HCT116 (cell line): ENCODE measurements around the gene INPP5J. TPM values are rescaled to one million over a fixed set of nuclear protein-coding genes. Genes with fewer than 3 reads are reported as not detected.

Experiments used
- ATAC-seq: fragments of 200-7000 bp; cut with Tn5 transposase; 2 replicates; pipeline ENCODE4 v1.9.1; 2020; ENCODE audit warnings: mild to moderate bottlenecking, moderate library complexity
- BruUV-seq: library from RNA; stranded (reverse); fragments of 400-500 nt; replicated peaks from 2 replicates; lab custom pipeline; 2021; lab: Mats Ljungman, UMichigan
- CTCF ChIA-PET: fragments of 300-600 bp; sonication (Branson Sonifier 250); formaldehyde crosslinking; loops from one replicate; lab custom pipeline; 2021; ENCODE audit warnings: antibody characterized with exemption; lab: Charles Lee
- POLR2A ChIA-PET: fragments of 300-600, 350-600 bp; sonication (Branson Sonifier 250); formaldehyde crosslinking; loops from one replicate; lab custom pipeline; 2021; ENCODE audit warnings: antibody characterized with exemption; lab: Charles Lee
- RAD21 ChIA-PET, 2 experiments: fragments of 300-600 bp; sonication (Branson Sonifier 250); formaldehyde crosslinking; loops; one replicate each; lab custom pipeline; 2023; ENCODE audit warnings: low total read pairs in 2 of 2; ENCODE audit not compliant: uncharacterized antibody in 2 of 2, unreplicated experiment in 2 of 2, low non-redundant PET in 1 of 2; lab: Charles Lee
- DNase-seq: peaks from one replicate; pipeline ENCODE4 v3.0.0-alpha.2; 2010; ENCODE audit warnings: low read depth, low spot score
- H2AFZ ChIP-seq: fragments of 200-600 bp; shearing (Covaris generic), sonication (generic); 2 replicates; pipeline ENCODE4 v1.6.1; 2017; ENCODE audit warnings: low read depth, mixed run types, mixed read lengths, antibody characterized with exemption, low read length; ENCODE audit not compliant: poor library complexity, severe bottlenecking
- H3K27ac ChIP-seq: 2 replicates; pipeline ENCODE4 v1.5.1; 2012; ENCODE audit warnings: low read depth, low read length
- H3K27me3 ChIP-seq: fragments of 200-600 bp; sonication (generic); 2 replicates; pipeline ENCODE4 v1.6.1; 2016; ENCODE audit warnings: mixed run types, low read length, mixed read lengths; ENCODE audit not compliant: insufficient read depth
- H3K36me3 ChIP-seq, 2 experiments: fragments of 200-500 bp in 1 of 2; fragments of 200-600 bp in 1 of 2; sonication (Bioruptor generic) in 1 of 2; sonication (generic) in 1 of 2; 2 replicates each; pipeline versions ENCODE4 v1.5.1 to v1.6.1; 2014 to 2016; ENCODE audit warnings: low read length in 2 of 2, inconsistent platforms in 1 of 2, mixed read lengths in 1 of 2, mixed run types in 1 of 2; ENCODE audit not compliant: insufficient read depth in 2 of 2, control insufficient read depth in 1 of 2
- H3K4me1 ChIP-seq, 2 experiments: fragments of 200-600 bp in 1 of 2; sonication (generic) in 1 of 2; 2 replicates each; pipeline versions ENCODE4 v1.5.1 to v1.6.1; 2012 to 2017; ENCODE audit warnings: low read length in 2 of 2, inconsistent platforms in 1 of 2, mild to moderate bottlenecking in 1 of 2, mixed read lengths in 1 of 2, mixed run types in 1 of 2, moderate library complexity in 1 of 2; ENCODE audit not compliant: insufficient read depth in 2 of 2, control insufficient read depth in 1 of 2
- H3K4me2 ChIP-seq: fragments of 200-600 bp; sonication (generic); 2 replicates; pipeline ENCODE4 v1.6.1; 2017; ENCODE audit warnings: mixed run types, low read length, mixed read lengths
- H3K4me3 ChIP-seq, 2 experiments: fragments of 200-600 bp in 1 of 2; sonication (generic) in 1 of 2; replicated peaks in 1 of 2; 2 replicates each; pipeline ENCODE4 v1.5.1; 2011 to 2016; ENCODE audit warnings: low read length in 2 of 2, control low read depth in 1 of 2, low read depth in 1 of 2, mild to moderate bottlenecking in 1 of 2, mixed read lengths in 1 of 2, mixed run types in 1 of 2
- H3K79me2 ChIP-seq: fragments of 200-600 bp; sonication (generic); 2 replicates; pipeline ENCODE4 v1.6.1; 2017; ENCODE audit warnings: mild to moderate bottlenecking, mixed run types, low read length, moderate library complexity, mixed read lengths; ENCODE audit not compliant: insufficient read depth
- H3K9ac ChIP-seq: fragments of 200-600 bp; sonication (generic); 2 replicates; pipeline ENCODE4 v1.6.1; 2016; ENCODE audit warnings: low read length, mixed read lengths
- H3K9me2 ChIP-seq: fragments of 200-600 bp; sonication (generic), shearing (Covaris generic); 2 replicates; pipeline ENCODE4 v1.6.1; 2017; ENCODE audit warnings: mixed run types, mild to moderate bottlenecking, moderate library complexity; ENCODE audit not compliant: insufficient read depth
- H3K9me3 ChIP-seq, 2 experiments: fragments of 200-500 bp in 1 of 2; fragments of 200-600 bp in 1 of 2; sonication (Bioruptor generic) in 1 of 2; sonication (generic) in 1 of 2; 2 replicates each; pipeline ENCODE4 v1.6.1; 2014 to 2017; ENCODE audit warnings: low read length in 2 of 2, mixed read lengths in 2 of 2, inconsistent platforms in 1 of 2, low read depth in 1 of 2, mild to moderate bottlenecking in 1 of 2, mixed run types in 1 of 2, moderate library complexity in 1 of 2; ENCODE audit not compliant: control insufficient read depth in 1 of 2, insufficient read depth in 1 of 2
- H4K20me1 ChIP-seq: fragments of 200-600 bp; sonication (generic), shearing (Covaris generic); 2 replicates; pipeline ENCODE4 v1.6.1; 2017; ENCODE audit warnings: mixed run types, mild to moderate bottlenecking, moderate library complexity; ENCODE audit not compliant: insufficient read depth
- CBX3 ChIP-seq: IDR thresholded peaks from 2 replicates; pipeline ENCODE4 v1.6.1; 2012; ENCODE audit warnings: low read depth
- CEBPB ChIP-seq: IDR thresholded peaks from 2 replicates; pipeline ENCODE4 v1.6.1; 2012; ENCODE audit warnings: low read depth
- EGR1 ChIP-seq: IDR thresholded peaks from 2 replicates; pipeline ENCODE4 v1.6.1; 2012; ENCODE audit warnings: low read depth
- FOSL1 ChIP-seq: IDR thresholded peaks from 2 replicates; pipeline ENCODE4 v1.6.1; 2012; ENCODE audit warnings: low read depth
- JUND ChIP-seq: IDR thresholded peaks from 2 replicates; pipeline ENCODE4 v1.6.1; 2012
- POLR2A ChIP-seq: IDR thresholded peaks from 2 replicates; pipeline ENCODE4 v1.7.0; 2011; ENCODE audit warnings: borderline replicate concordance; ENCODE audit not compliant: insufficient read depth, insufficient read length; ENCODE audit errors: extremely low read depth
- POLR2AphosphoS5 ChIP-seq: IDR thresholded peaks from 2 replicates; pipeline ENCODE4 v1.6.1; 2011; ENCODE audit warnings: mild to moderate bottlenecking, low read depth, low read length, moderate library complexity
- RAD21 ChIP-seq: IDR thresholded peaks from 2 replicates; pipeline ENCODE4 v1.6.1; 2012; ENCODE audit warnings: low read depth, mild to moderate bottlenecking
- SP1 ChIP-seq: IDR thresholded peaks from 2 replicates; pipeline ENCODE4 v1.6.1; 2012; ENCODE audit warnings: low read depth
- SRF ChIP-seq: IDR thresholded peaks from 2 replicates; pipeline ENCODE4 v1.6.1; 2012; ENCODE audit warnings: low read depth
- TCF7L2 ChIP-seq: IDR thresholded peaks from 2 replicates; pipeline ENCODE4 v1.7.0; 2011; ENCODE audit warnings: borderline replicate concordance, inconsistent platforms; ENCODE audit not compliant: insufficient read depth, insufficient read length; ENCODE audit errors: extremely low read depth
- ZBTB33 ChIP-seq: IDR thresholded peaks from 2 replicates; pipeline ENCODE4 v1.6.1; 2011; ENCODE audit warnings: mild to moderate bottlenecking, low read length, moderate library complexity; ENCODE audit not compliant: insufficient replicate concordance; ENCODE audit errors: extremely low read depth
- intact Hi-C: fragments of 100-400 bp; cut with micrococcal nuclease; formaldehyde crosslinking; loops from 2 replicates; pipeline ENCODE4 v1.10.0; 2022
- total RNA-seq: library from RNA; stranded (reverse); gene quantifications from one replicate; pipeline ENCODE4 v1.2.1, GENCODE V29; 2021; ENCODE audit not compliant: unreplicated experiment
- TF ChIP-seq, protein P1 (sequence below), 3 experiments: fragments of 200-600 bp in 1 of 3; sonication (generic) in 1 of 3; IDR thresholded peaks in 2 of 3; conservative IDR thresholded peaks in 1 of 3; 2 replicates each; pipeline ENCODE4 v1.5.1; 2012 to 2017; ENCODE audit warnings: low read depth in 2 of 3, low read length in 2 of 3, antibody characterized with exemption in 1 of 3, borderline replicate concordance in 1 of 3, control low read depth in 1 of 3, mild to moderate bottlenecking in 1 of 3, mixed read lengths in 1 of 3, mixed run types in 1 of 3, moderate library complexity in 1 of 3; ENCODE audit not compliant: insufficient read depth in 1 of 3

INPP5J gene
- total RNA-seq, 1 experiment from 2014 or later = 8.9 TPM

- no peaks in the 10 kb centered on the region for H4K20me1 ChIP-seq
- BruUV-seq = no TSS peak
- no peaks in the 10 kb centered on the region for H3K27me3 ChIP-seq
- H3K9me3 ChIP-seq = no peaks in the 10 kb centered on the region
- H3K4me3 ChIP-seq = no peak overlapping the region
- peaks cover 0 to 10% of the 10 kb centered on the region in 2 experiments; a peak in 2 of 4 replicates for H3K4me1 ChIP-seq
- no peaks in the 10 kb centered on the region for H3K36me3 ChIP-seq
- no peak overlapping the region for H3K27ac ChIP-seq
- ChIA-PET CTCF (interaction anchor here (3.1 kb wide), 1 partner anchor 34 kb away, joined by 19 read pairs; the partner anchor contains the start of gene SELENOM), RAD21 (no interaction called here), POLR2A (no interaction called here)
- H3K9ac ChIP-seq = no peak overlapping the region
- H2AFZ ChIP-seq = no peak overlapping the region
- intact Hi-C loops = no loop called here
- TF ChIP-seq SRF (no peak), CEBPB (no peak), EGR1 (no peak), TCF7L2 (no peak), RAD21 (no peak), CBX3 (no peak), SP1 (no peak), POLR2AphosphoS5 (no peak), FOSL1 (no peak), JUND (no peak), POLR2A (no peak), ZBTB33 (no peak)
- TF ChIP-seq, protein P1, sequence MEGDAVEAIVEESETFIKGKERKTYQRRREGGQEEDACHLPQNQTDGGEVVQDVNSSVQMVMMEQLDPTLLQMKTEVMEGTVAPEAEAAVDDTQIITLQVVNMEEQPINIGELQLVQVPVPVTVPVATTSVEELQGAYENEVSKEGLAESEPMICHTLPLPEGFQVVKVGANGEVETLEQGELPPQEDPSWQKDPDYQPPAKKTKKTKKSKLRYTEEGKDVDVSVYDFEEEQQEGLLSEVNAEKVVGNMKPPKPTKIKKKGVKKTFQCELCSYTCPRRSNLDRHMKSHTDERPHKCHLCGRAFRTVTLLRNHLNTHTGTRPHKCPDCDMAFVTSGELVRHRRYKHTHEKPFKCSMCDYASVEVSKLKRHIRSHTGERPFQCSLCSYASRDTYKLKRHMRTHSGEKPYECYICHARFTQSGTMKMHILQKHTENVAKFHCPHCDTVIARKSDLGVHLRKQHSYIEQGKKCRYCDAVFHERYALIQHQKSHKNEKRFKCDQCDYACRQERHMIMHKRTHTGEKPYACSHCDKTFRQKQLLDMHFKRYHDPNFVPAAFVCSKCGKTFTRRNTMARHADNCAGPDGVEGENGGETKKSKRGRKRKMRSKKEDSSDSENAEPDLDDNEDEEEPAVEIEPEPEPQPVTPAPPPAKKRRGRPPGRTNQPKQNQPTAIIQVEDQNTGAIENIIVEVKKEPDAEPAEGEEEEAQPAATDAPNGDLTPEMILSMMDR (IDR thresholded peaks at IDR 0.05 in 2 of 3, conservative IDR thresholded peaks at IDR 0.05 in 1 of 3; ENCODE audit: borderline replicate concordance in 1 of 3, insufficient read depth in 1 of 3, low read depth in 2 of 3, low read length in 2 of 3) = no peak
- H3K79me2 ChIP-seq = no peaks in the 10 kb centered on the region
- ATAC-seq (no peak), DNase-seq (no peak)
- no peaks in the 10 kb centered on the region for H3K9me2 ChIP-seq
- H3K4me2 ChIP-seq = no peak overlapping the region
Observed at GRCh38 chr22:31142285-31142684, 19.5 kb downstream of the INPP5J start.
